Osteoblast (primary cell): ENCODE measurements around the gene IL7R. TPM values are rescaled to one million over a fixed set of nuclear protein-coding genes. Genes with fewer than 3 reads are reported as not detected.

Experiments used
- DNase-seq: peaks from one replicate; pipeline ENCODE4 v3.0.0; 2011; ENCODE audit warnings: low spot score, mixed read lengths; ENCODE audit not compliant: insufficient read length; ENCODE audit errors: missing footprints
- H2AFZ ChIP-seq: 2 replicates; pipeline ENCODE4 v1.6.0; 2011; ENCODE audit warnings: mild to moderate bottlenecking, low read length
- H3K27ac ChIP-seq: 2 replicates; pipeline ENCODE4 v1.5.1; 2011; ENCODE audit warnings: mild to moderate bottlenecking, low read depth, low read length, moderate library complexity
- H3K27me3 ChIP-seq: 2 replicates; pipeline ENCODE4 v1.6.0; 2012; ENCODE audit warnings: mild to moderate bottlenecking, control low read depth, inconsistent platforms, low read length, moderate library complexity; ENCODE audit not compliant: insufficient read depth
- H3K36me3 ChIP-seq: 2 replicates; pipeline ENCODE4 v1.5.1; 2011; ENCODE audit warnings: mild to moderate bottlenecking, low read length, control low read depth, moderate library complexity; ENCODE audit not compliant: insufficient read depth
- H3K4me1 ChIP-seq: 2 replicates; pipeline ENCODE4 v1.5.1; 2011; ENCODE audit warnings: mild to moderate bottlenecking, low read length, control low read depth, moderate library complexity; ENCODE audit not compliant: insufficient read depth
- H3K4me2 ChIP-seq: 2 replicates; pipeline ENCODE4 v1.6.0; 2011; ENCODE audit warnings: mild to moderate bottlenecking, low read length; ENCODE audit not compliant: insufficient read depth
- H3K4me3 ChIP-seq: fragments of 200-600 bp; sonication (generic); 3 replicates; pipeline ENCODE4 v1.5.1; 2012; ENCODE audit warnings: mild to moderate bottlenecking, low read length, inconsistent platforms; ENCODE audit not compliant: insufficient read depth
- H3K79me2 ChIP-seq: 2 replicates; pipeline ENCODE4 v1.6.0; 2012; ENCODE audit warnings: mild to moderate bottlenecking, low read length, control low read depth, inconsistent platforms; ENCODE audit not compliant: insufficient read depth
- H3K9me3 ChIP-seq: 2 replicates; pipeline ENCODE4 v1.5.1; 2011; ENCODE audit warnings: low read depth, low read length, control low read depth
- H4K20me1 ChIP-seq: 2 replicates; pipeline ENCODE4 v1.6.0; 2012; ENCODE audit warnings: mild to moderate bottlenecking, low read length, control low read depth; ENCODE audit not compliant: insufficient read depth
- CTCF ChIP-seq: IDR thresholded peaks from 2 replicates; pipeline ENCODE4 v1.5.1; 2011; ENCODE audit warnings: mild to moderate bottlenecking, low read depth, low read length, moderate library complexity; ENCODE audit errors: extremely low read depth
- total RNA-seq: library from RNA; depleted of rRNA; stranded (reverse); fragments of >200 nt; gene quantifications from 2 replicates; pipeline ENCODE4 v1.2.3, GENCODE V29; 2012

IL7R gene
- total RNA-seq, 1 donor = 2.2 TPM

DNA sequence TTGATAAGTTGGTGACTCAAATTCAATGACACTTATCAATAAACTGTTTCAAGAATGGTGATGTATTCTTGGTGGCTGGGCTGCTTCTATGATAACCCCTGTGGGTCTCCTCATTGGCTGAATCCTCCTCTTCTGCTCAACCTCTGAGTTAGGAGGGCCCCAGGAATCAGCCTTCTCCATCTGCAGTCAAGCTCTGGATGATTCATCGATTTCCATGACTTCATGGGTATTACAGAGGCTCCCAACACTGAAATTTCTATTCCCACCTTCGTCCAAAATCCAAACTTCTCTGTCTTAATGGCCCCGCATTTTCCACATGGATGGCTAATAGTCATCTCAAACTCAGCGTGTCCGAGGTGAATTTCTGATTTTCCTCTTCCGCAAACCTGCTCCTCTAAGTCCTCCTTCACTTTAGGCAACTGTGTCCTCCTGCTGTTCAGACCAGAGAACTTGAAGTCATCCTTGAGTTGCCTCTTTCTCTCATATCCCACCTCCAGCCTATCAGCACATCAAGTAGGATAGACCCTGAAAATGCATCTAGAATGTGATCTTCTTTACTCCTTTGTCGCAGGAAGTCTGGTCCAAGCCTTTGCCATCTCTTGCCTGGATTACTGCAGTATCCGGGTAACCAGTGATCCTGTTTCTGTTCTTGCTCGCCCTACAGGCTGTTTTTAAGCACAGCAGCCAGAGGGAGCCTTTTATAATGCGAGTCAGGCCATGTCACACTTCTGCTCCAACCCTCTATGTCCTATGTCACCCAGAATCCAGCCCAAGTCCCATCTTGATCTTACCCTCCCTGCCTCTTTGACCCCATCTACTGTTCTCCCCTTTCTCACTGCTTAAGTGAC is 41.4 kb upstream of the IL7R start:
- DNase-seq = peak; percentile 54
- no peak overlapping the region for H2AFZ ChIP-seq

GRCh38 chr5:35816881-35817521 is 39.7 kb upstream of the IL7R start:
- Histone ChIP-seq H3K27ac (no peak overlapping the region), H3K36me3 (no peaks in the 10 kb centered on the region), H3K4me2 (no peak overlapping the region), H4K20me1 (no peaks in the 10 kb centered on the region), H3K79me2 (no peaks in the 10 kb centered on the region), H3K27me3 (no peaks in the 10 kb centered on the region), H2AFZ (no peak overlapping the region), H3K4me1 (no peaks in the 10 kb centered on the region), H3K4me3 (no peak overlapping the region), H3K9me3 (no peaks in the 10 kb centered on the region)
- TF ChIP-seq CTCF = no peak
- no peak for DNase-seq

More for the DNA sequence above, 41.4 kb upstream of the IL7R start:
- H3K27ac ChIP-seq = no peak overlapping the region
- H3K4me3 ChIP-seq = no peak overlapping the region
- H3K4me1 ChIP-seq = no peaks in the 10 kb centered on the region
- no peaks in the 10 kb centered on the region for H3K36me3 ChIP-seq
- H3K9me3 ChIP-seq = no peaks in the 10 kb centered on the region
- H3K79me2 ChIP-seq = no peaks in the 10 kb centered on the region
- no peak overlapping the region for H3K4me2 ChIP-seq
- H3K27me3 ChIP-seq = no peaks in the 10 kb centered on the region
- TF ChIP-seq CTCF = peak; percentile 56
- no peaks in the 10 kb centered on the region for H4K20me1 ChIP-seq

DNA sequence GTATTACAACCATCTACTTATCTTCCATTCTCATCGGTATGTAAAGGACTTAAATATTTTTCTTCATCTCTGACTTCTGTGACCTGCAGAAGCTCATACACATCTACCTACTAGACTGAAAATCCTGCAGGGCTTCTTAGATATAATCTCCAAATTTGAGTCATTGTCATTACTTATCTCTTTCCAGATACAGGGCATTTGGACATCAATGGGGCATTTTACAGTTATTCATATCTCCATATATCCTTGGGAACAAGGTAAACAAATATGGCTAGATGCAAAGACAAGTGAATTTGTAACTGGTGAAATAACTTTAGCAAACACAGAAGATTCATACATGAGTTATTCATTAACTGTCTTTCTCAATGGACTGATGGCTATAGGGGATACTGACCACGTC is 37.7 kb upstream of the IL7R start:
- H3K4me3 ChIP-seq = no peak overlapping the region
- DNase-seq = no peak

More for the DNA sequence above, 37.7 kb upstream of the IL7R start:
- Histone ChIP-seq H3K4me2 (no peak overlapping the region), H3K79me2 (no peaks in the 10 kb centered on the region), H3K27ac (no peak overlapping the region), H3K4me1 (no peaks in the 10 kb centered on the region), H3K9me3 (no peaks in the 10 kb centered on the region), H3K36me3 (no peaks in the 10 kb centered on the region), H4K20me1 (no peaks in the 10 kb centered on the region), H2AFZ (no peak overlapping the region), H3K27me3 (no peaks in the 10 kb centered on the region)
- TF ChIP-seq CTCF = no peak
